ENCODE measurements around the gene DAP3.

Gene DAP3

GRCh38 chr1:155776414-155776813, 87.5 kb downstream of the DAP3 start:
- DNase-seq (ENCODE audit: low read depth), result no peak

- no peak for DNase-seq (ENCODE audit: low read depth)
Measured at GRCh38 chr1:155777582-155777981, 88.7 kb downstream of the DAP3 start.
